Loucy (cell line): ENCODE measurements around the gene PACSIN2.

ENCODE experiments used
- EZH2phosphoT487 ChIP-seq: fragments of 200-600 bp; IDR thresholded peaks from 2 replicates; pipeline ENCODE4 v1.6.1; 2018; ENCODE audit warnings: antibody characterized with exemption, mild to moderate bottlenecking, moderate library complexity, borderline replicate concordance
- TF ChIP-seq, protein P1 (sequence below): fragments of 200-600 bp; sonication (generic); conservative IDR thresholded peaks from 2 replicates; pipeline ENCODE4 v1.5.1; 2014; ENCODE audit warnings: mild to moderate bottlenecking, antibody characterized with exemption, low read length

DNA sequence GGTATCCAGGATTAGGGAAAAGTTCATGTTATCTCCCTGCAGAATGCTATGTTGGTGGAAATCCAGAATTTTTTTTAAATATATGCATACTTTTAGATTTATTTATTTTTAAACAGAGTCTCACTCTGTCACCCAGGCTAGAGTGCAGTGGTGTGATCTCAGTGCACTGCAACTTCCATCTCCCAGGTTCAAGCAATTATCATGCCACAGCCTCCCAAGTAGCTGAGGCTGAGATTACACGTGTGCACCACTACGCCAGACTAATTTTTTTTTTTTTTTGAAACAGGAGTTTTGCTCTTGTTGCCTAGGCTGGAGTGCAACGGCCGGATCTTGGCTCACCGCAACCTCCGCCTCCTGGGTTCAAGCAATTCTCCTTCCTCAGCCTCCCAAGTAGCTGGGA lies 2.6 kb downstream of the PACSIN2 start:
- TF ChIP-seq, protein P1, sequence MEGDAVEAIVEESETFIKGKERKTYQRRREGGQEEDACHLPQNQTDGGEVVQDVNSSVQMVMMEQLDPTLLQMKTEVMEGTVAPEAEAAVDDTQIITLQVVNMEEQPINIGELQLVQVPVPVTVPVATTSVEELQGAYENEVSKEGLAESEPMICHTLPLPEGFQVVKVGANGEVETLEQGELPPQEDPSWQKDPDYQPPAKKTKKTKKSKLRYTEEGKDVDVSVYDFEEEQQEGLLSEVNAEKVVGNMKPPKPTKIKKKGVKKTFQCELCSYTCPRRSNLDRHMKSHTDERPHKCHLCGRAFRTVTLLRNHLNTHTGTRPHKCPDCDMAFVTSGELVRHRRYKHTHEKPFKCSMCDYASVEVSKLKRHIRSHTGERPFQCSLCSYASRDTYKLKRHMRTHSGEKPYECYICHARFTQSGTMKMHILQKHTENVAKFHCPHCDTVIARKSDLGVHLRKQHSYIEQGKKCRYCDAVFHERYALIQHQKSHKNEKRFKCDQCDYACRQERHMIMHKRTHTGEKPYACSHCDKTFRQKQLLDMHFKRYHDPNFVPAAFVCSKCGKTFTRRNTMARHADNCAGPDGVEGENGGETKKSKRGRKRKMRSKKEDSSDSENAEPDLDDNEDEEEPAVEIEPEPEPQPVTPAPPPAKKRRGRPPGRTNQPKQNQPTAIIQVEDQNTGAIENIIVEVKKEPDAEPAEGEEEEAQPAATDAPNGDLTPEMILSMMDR: no peak
- TF ChIP-seq EZH2phosphoT487: no peak
